OCI-LY1 (cell line): ENCODE measurements around the gene MAP6D1.

Experiments used
- H2AFZ ChIP-seq: fragments of 200-600 bp; sonication (generic), shearing (Covaris generic); 2 replicates; pipeline ENCODE4 v1.6.0; 2014; ENCODE audit warnings: antibody characterized with exemption, mild to moderate bottlenecking, low read length
- H3F3A ChIP-seq: fragments of 200-600 bp; sonication (generic), shearing (Covaris generic); 2 replicates; pipeline ENCODE4 v1.6.0; 2014; ENCODE audit warnings: mild to moderate bottlenecking, antibody characterized with exemption, low read length, moderate library complexity; ENCODE audit not compliant: insufficient read depth
- H3K27ac ChIP-seq: fragments of 200-600 bp; sonication (generic); 2 replicates; pipeline ENCODE4 v1.5.1; 2014; ENCODE audit warnings: low read length, mixed run types, mild to moderate bottlenecking, low read depth; ENCODE audit not compliant: poor library complexity, severe bottlenecking
- H3K27me3 ChIP-seq: fragments of 200-600 bp; sonication (generic); 2 replicates; pipeline ENCODE4 v1.6.0; 2014; ENCODE audit warnings: antibody characterized with exemption, mild to moderate bottlenecking, low read length, moderate library complexity; ENCODE audit not compliant: insufficient read depth
- H3K36me3 ChIP-seq: fragments of 200-600 bp; sonication (generic); 2 replicates; pipeline ENCODE4 v1.6.1; 2014; ENCODE audit warnings: mild to moderate bottlenecking, antibody characterized with exemption, low read length, moderate library complexity, mixed read lengths; ENCODE audit not compliant: insufficient read depth
- H3K4me1 ChIP-seq: fragments of 200-600 bp; sonication (generic); 2 replicates; pipeline ENCODE4 v1.5.1; 2014; ENCODE audit warnings: mild to moderate bottlenecking, low read length, moderate library complexity; ENCODE audit not compliant: insufficient read depth, severe bottlenecking
- H3K4me2 ChIP-seq: fragments of 200-600 bp; sonication (generic), shearing (Covaris generic); 2 replicates; pipeline ENCODE4 v1.6.1; 2014; ENCODE audit warnings: low read length
- H3K4me3 ChIP-seq: fragments of 200-600 bp; sonication (generic); 2 replicates; pipeline ENCODE4 v1.5.1; 2014; ENCODE audit warnings: low read length, low read depth, mild to moderate bottlenecking, mixed read lengths; ENCODE audit not compliant: poor library complexity, severe bottlenecking
- H3K79me2 ChIP-seq: fragments of 200-600 bp; shearing (Covaris generic); 2 replicates; pipeline ENCODE4 v1.6.1; 2016; ENCODE audit warnings: mixed run types, low read length, mixed read lengths; ENCODE audit not compliant: insufficient read depth
- H3K9ac ChIP-seq: fragments of 200-600 bp; sonication (generic), shearing (Covaris generic); 2 replicates; pipeline ENCODE4 v1.6.1; 2014; ENCODE audit warnings: mild to moderate bottlenecking, low read length, mixed read lengths
- H3K9me2 ChIP-seq: fragments of 200-600 bp; sonication (generic), shearing (Covaris generic); 2 replicates; pipeline ENCODE4 v1.6.1; 2014; ENCODE audit warnings: low read depth, mild to moderate bottlenecking, low read length, mixed read lengths
- H3K9me3 ChIP-seq: fragments of 200-600 bp; shearing (Covaris generic); 2 replicates; pipeline ENCODE4 v1.6.1; 2014; ENCODE audit warnings: low read length, mixed read lengths
- H4K20me1 ChIP-seq: fragments of 200-600 bp; sonication (generic), shearing (Covaris generic); 2 replicates; pipeline ENCODE4 v1.6.0; 2016; ENCODE audit warnings: mild to moderate bottlenecking, low read length; ENCODE audit not compliant: insufficient read depth
- EZH2 ChIP-seq: fragments of 200-600 bp; sonication (generic), shearing (Covaris generic); IDR thresholded peaks from 2 replicates; pipeline ENCODE4 v1.8.0; 2017; ENCODE audit warnings: borderline replicate concordance, mixed run types, mild to moderate bottlenecking, antibody characterized with exemption, low read length, moderate library complexity, mixed read lengths
- TF ChIP-seq, protein P1 (sequence below): fragments of 200-600 bp; sonication (generic), shearing (Covaris generic); IDR thresholded peaks from 2 replicates; pipeline ENCODE4 v1.5.1; 2017; ENCODE audit warnings: mild to moderate bottlenecking, antibody characterized with exemption, low read length, moderate library complexity, mixed read lengths

MAP6D1 gene

DNA sequence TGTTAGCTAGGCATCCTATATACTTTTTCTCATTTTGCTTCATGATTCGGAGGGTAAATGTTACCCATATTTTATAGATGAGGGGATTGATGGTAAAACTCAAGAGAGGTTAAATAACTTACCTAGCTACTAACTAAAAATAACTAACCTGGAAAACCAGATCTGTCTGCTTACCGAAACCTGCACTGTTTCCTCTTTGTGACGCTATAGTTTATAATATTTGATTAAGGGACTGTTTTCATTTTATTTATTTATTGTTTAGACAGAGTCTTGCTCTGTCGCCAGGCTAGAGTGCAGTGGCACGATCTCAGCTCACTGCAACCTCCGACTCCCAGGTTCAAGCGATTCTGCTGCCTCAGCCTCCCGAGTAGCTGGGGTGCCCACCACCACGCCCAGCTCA, 55.9 kb downstream of the MAP6D1 start:
- no peaks in the 10 kb centered on the region for H3K27me3 ChIP-seq
- peaks cover 7% of the 10 kb centered on the region; the same call in 1 of the 2 replicates for H3F3A ChIP-seq
- no peak overlapping the region for H3K27ac ChIP-seq
- TF ChIP-seq, protein P1, sequence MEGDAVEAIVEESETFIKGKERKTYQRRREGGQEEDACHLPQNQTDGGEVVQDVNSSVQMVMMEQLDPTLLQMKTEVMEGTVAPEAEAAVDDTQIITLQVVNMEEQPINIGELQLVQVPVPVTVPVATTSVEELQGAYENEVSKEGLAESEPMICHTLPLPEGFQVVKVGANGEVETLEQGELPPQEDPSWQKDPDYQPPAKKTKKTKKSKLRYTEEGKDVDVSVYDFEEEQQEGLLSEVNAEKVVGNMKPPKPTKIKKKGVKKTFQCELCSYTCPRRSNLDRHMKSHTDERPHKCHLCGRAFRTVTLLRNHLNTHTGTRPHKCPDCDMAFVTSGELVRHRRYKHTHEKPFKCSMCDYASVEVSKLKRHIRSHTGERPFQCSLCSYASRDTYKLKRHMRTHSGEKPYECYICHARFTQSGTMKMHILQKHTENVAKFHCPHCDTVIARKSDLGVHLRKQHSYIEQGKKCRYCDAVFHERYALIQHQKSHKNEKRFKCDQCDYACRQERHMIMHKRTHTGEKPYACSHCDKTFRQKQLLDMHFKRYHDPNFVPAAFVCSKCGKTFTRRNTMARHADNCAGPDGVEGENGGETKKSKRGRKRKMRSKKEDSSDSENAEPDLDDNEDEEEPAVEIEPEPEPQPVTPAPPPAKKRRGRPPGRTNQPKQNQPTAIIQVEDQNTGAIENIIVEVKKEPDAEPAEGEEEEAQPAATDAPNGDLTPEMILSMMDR: no peak
- no peak for TF ChIP-seq EZH2
- no peak overlapping the region for H3K9ac ChIP-seq
- peaks cover 5% of the 10 kb centered on the region for H3K4me1 ChIP-seq
- H3K9me3 ChIP-seq: no peaks in the 10 kb centered on the region
- no peak overlapping the region for H3K4me2 ChIP-seq
- no peak overlapping the region for H2AFZ ChIP-seq
- no peaks in the 10 kb centered on the region for H3K79me2 ChIP-seq
- no peaks in the 10 kb centered on the region for H4K20me1 ChIP-seq
- H3K9me2 ChIP-seq: no peaks in the 10 kb centered on the region
- no peak overlapping the region for H3K4me3 ChIP-seq
- H3K36me3 ChIP-seq: peaks cover 75% of the 10 kb centered on the region

DNA sequence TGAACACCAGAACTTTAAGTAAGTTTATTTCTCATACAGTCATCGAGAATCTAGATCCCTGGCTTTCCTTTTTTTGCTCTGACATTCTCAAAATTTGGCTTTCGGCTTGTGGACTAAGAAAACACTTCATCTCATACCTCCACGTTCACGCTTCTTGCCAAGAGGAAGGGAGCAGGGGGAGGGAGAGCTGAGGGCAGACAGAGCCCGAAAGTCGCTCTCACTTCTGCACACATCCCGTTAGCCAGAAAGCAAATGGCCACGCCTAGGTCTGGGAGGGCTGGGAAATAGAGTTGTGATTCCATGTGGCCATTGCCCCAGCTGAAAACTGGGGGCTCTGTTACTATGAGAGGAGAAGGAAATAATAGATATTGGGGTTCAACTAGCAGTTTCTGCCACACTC, 57.3 kb downstream of the MAP6D1 start:
- no peak overlapping the region for H3K4me3 ChIP-seq

DNA sequence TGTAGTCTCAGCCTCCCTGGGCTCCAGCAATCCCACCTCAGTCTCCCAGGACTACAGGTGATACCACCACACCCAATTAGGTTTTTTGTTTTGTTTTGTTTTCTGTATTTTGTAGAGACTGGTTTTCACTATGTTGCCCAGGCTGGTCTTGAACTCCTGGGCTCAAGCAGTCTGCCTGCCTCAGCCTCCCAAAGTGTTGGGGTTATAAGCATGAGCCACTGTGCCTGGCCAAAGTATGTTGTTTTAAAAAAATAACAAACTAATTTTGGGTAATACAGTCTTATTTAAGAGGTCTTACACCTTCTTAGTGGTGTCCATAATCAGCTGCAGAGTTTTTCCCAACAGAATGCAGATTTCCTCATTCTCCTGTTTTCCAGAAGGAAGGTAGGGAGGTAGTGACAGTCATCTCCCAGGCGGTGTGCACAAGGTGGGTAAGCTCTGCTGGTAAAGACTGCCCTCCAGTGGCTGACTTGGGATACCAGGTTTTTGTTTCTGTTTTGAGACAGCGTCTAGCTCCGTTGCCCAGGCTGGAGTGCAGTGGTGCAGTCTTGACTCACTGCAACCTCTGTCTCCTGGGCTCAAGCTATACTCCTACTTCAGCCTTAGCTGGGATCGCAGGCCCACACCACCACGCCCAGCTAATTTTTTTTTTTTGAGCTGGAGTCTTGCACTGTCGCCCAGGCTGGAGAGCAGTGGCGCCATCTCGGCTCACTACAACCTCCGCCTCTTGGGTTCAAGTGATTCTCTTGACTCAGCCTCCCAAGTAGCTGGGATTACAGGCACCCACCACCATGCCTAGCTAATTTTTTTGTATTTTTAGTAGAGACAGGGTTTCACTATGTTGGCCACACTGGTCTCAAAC, 58.4 kb downstream of the MAP6D1 start:
- no peaks in the 10 kb centered on the region for H3K9me2 ChIP-seq
- peaks cover 68% of the 10 kb centered on the region for H3K36me3 ChIP-seq
- no peak overlapping the region for H3K4me2 ChIP-seq
- no peak for TF ChIP-seq EZH2
- TF ChIP-seq, protein P1: peak; percentile 90
- peaks cover 5% of the 10 kb centered on the region for H3K4me1 ChIP-seq
- H3K27ac ChIP-seq: peak overlapping the region; percentile 28
- H3K79me2 ChIP-seq: no peaks in the 10 kb centered on the region
- no peaks in the 10 kb centered on the region for H3K27me3 ChIP-seq
- peaks cover 10% of the 10 kb centered on the region; the same call in 1 of the 2 replicates for H3F3A ChIP-seq
- no peaks in the 10 kb centered on the region for H3K9me3 ChIP-seq
- H3K9ac ChIP-seq: no peak overlapping the region
- no peak overlapping the region for H2AFZ ChIP-seq
- H4K20me1 ChIP-seq: no peaks in the 10 kb centered on the region
- no peak overlapping the region for H3K4me3 ChIP-seq

More for the DNA sequence above, 57.3 kb downstream of the MAP6D1 start:
- H3F3A ChIP-seq: peaks cover 9% of the 10 kb centered on the region; the same call in 1 of the 2 replicates
- no peak overlapping the region for H3K27ac ChIP-seq
- H3K9me2 ChIP-seq: no peaks in the 10 kb centered on the region
- H3K4me2 ChIP-seq: no peak overlapping the region
- no peak for TF ChIP-seq EZH2
- TF ChIP-seq, protein P1: no peak
- H4K20me1 ChIP-seq: no peaks in the 10 kb centered on the region
- no peaks in the 10 kb centered on the region for H3K9me3 ChIP-seq
- no peak overlapping the region for H3K9ac ChIP-seq
- H3K79me2 ChIP-seq: no peaks in the 10 kb centered on the region
- H3K36me3 ChIP-seq: peaks cover 71% of the 10 kb centered on the region
- H3K27me3 ChIP-seq: no peaks in the 10 kb centered on the region
- peaks cover 5% of the 10 kb centered on the region for H3K4me1 ChIP-seq
- H2AFZ ChIP-seq: no peak overlapping the region
